PC-3 (cell line): ENCODE results near the gene SMAP2. TPM values are rescaled to one million over a fixed set of nuclear protein-coding genes. Genes with fewer than 3 reads are reported as not detected.

ENCODE experiments used
- ATAC-seq: fragments of 200-7000 bp; cut with Tn5 transposase; 2 replicates; pipeline ENCODE4 v1.9.1; 2020; ENCODE audit warnings: mild to moderate bottlenecking, moderate library complexity
- BruUV-seq: library from RNA; stranded (reverse); fragments of 400-500 nt; replicated peaks from 2 replicates; lab custom pipeline; 2021; lab: Mats Ljungman, UMichigan
- CTCF ChIA-PET: fragments of 300-600 bp; sonication (Branson Sonifier 250); formaldehyde crosslinking; loops from one replicate; lab custom pipeline; 2022; ENCODE audit warnings: antibody characterized with exemption; lab: Charles Lee
- POLR2A ChIA-PET: fragments of 300-600 bp; sonication (Branson Sonifier 250); formaldehyde crosslinking; loops from one replicate; lab custom pipeline; 2022; ENCODE audit warnings: antibody characterized with exemption; ENCODE audit not compliant: unreplicated experiment; lab: Charles Lee
- DNase-seq: peaks from one replicate; pipeline ENCODE4 v3.0.0-alpha.2; 2015
- H2AFZ ChIP-seq: fragments of 300-600 bp; sonication (generic); 2 replicates; pipeline ENCODE4 v1.6.0; 2016; ENCODE audit warnings: antibody characterized with exemption, low read length
- H3F3A ChIP-seq: fragments of 300-600 bp; sonication (generic); one replicate; pipeline ENCODE4 v1.6.0; 2017; ENCODE audit warnings: antibody characterized with exemption, low read length, control low read depth, mild to moderate bottlenecking; ENCODE audit not compliant: unreplicated experiment
- H3K27ac ChIP-seq: fragments of 300-600 bp; sonication (generic); 2 replicates; pipeline ENCODE4 v1.5.1; 2016; ENCODE audit warnings: mild to moderate bottlenecking, low read length
- H3K27me3 ChIP-seq: fragments of 300-600 bp; sonication (generic); 2 replicates; pipeline ENCODE4 v1.6.1; 2016; ENCODE audit warnings: low read length, mixed read lengths
- H3K36me3 ChIP-seq: fragments of 300-600 bp; sonication (generic); 2 replicates; pipeline ENCODE4 v1.6.1; 2016; ENCODE audit warnings: low read depth, mixed run types, low read length, mixed read lengths
- H3K4me1 ChIP-seq: fragments of 300-600 bp; sonication (generic); 2 replicates; pipeline ENCODE4 v1.5.1; 2016; ENCODE audit warnings: low read length; ENCODE audit not compliant: insufficient read depth
- H3K4me2 ChIP-seq: fragments of 300-600 bp; sonication (generic); 2 replicates; pipeline ENCODE4 v1.6.0; 2016; ENCODE audit warnings: low read length
- H3K4me3 ChIP-seq: fragments of 300-600 bp; sonication (generic); 2 replicates; pipeline ENCODE4 v1.5.1; 2016; ENCODE audit warnings: mild to moderate bottlenecking, low read length, mixed read lengths
- H3K79me2 ChIP-seq: fragments of 300-600 bp; sonication (generic); 2 replicates; pipeline ENCODE4 v1.6.1; 2017; ENCODE audit warnings: low read length, mixed read lengths
- H3K9ac ChIP-seq: fragments of 300-600 bp; sonication (generic); 2 replicates; pipeline ENCODE4 v1.6.0; 2016; ENCODE audit warnings: mild to moderate bottlenecking, low read length
- H3K9me2 ChIP-seq: fragments of 300-600 bp; sonication (generic); replicated peaks from 2 replicates; pipeline ENCODE4 v1.6.1; 2016; ENCODE audit warnings: mixed run types, low read length, mixed read lengths
- H3K9me3 ChIP-seq: fragments of 300-600 bp; sonication (generic); 2 replicates; pipeline ENCODE4 v1.6.1; 2016; ENCODE audit warnings: low read length, mixed read lengths
- H4K20me1 ChIP-seq: fragments of 300-600 bp; sonication (generic); 2 replicates; pipeline ENCODE4 v1.6.1; 2016; ENCODE audit warnings: low read length, mixed read lengths
- CTCF ChIP-seq: fragments of 300-600 bp; sonication (generic); conservative IDR thresholded peaks from 2 replicates; pipeline ENCODE4 v1.5.1; 2017; ENCODE audit warnings: antibody characterized with exemption, low read depth, mild to moderate bottlenecking, low read length
- EZH2 ChIP-seq: fragments of 300-600 bp; sonication (generic); IDR thresholded peaks from one replicate; pipeline ENCODE4 v1.6.1; 2017; ENCODE audit warnings: antibody characterized with exemption, mild to moderate bottlenecking, low read length; ENCODE audit not compliant: unreplicated experiment
- EZH2phosphoT487 ChIP-seq: fragments of 300-600 bp; sonication (generic); IDR thresholded peaks from 2 replicates; pipeline ENCODE4 v1.6.1; 2018; ENCODE audit warnings: mild to moderate bottlenecking, antibody characterized with exemption, low read length, borderline replicate concordance
- intact Hi-C: fragments of 100-400 bp; cut with micrococcal nuclease; formaldehyde crosslinking; loops from 2 replicates; pipeline ENCODE4 v1.9.0; 2023
- total RNA-seq: library from RNA; depleted of rRNA; stranded (reverse); fragments of >200 nt; gene quantifications from 2 replicates; pipeline ENCODE4 v1.2.3, GENCODE V29; 2014

SMAP2 gene
- total RNA-seq, 1 experiment from 2014 or later: 48.1 TPM

- POLR2A ChIA-PET: no interaction called here
- Histone ChIP-seq H3K27ac (no peak overlapping the region), H3K27me3 (no peaks in the 10 kb centered on the region), H2AFZ (no peak overlapping the region), H3K9me2 (no peaks in the 10 kb centered on the region), H3K4me1 (peaks cover 8% of the 10 kb centered on the region; the same call in 1 of the 2 replicates), H3K4me2 (no peak overlapping the region), H3K9ac (no peak overlapping the region), H3K9me3 (no peaks in the 10 kb centered on the region), H3K36me3 (no peaks in the 10 kb centered on the region), H4K20me1 (no peaks in the 10 kb centered on the region; the same call in 1 of the 2 replicates), H3F3A (no peaks in the 10 kb centered on the region), H3K79me2 (peaks cover 98% of the 10 kb centered on the region), H3K4me3 (no peak overlapping the region)
- no peak for DNase-seq
- CTCF ChIA-PET: no interaction called here
- no TSS peak for BruUV-seq
- no peak for ATAC-seq
- intact Hi-C loops: no loop called here
- TF ChIP-seq EZH2 (no peak), EZH2phosphoT487 (no peak), CTCF (no peak)
These were observed 22.9 kb downstream of the SMAP2 start for GRCh38 chr1:40396420-40396819.

- DNase-seq: no peak
- peaks cover 98% of the 10 kb centered on the region for H3K79me2 ChIP-seq
- H3K9ac ChIP-seq: no peak overlapping the region
- no peak for ATAC-seq
- no peaks in the 10 kb centered on the region for H3K9me3 ChIP-seq
- H3K27me3 ChIP-seq: no peaks in the 10 kb centered on the region
- ChIA-PET CTCF (no interaction called here), POLR2A (no interaction called here)
- no peak for TF ChIP-seq EZH2
- no peak for TF ChIP-seq EZH2phosphoT487
- BruUV-seq: no TSS peak
- no peaks in the 10 kb centered on the region for H3F3A ChIP-seq
- intact Hi-C loops: no loop called here
- no peak overlapping the region for H2AFZ ChIP-seq
- no peaks in the 10 kb centered on the region for H3K36me3 ChIP-seq
- no peaks in the 10 kb centered on the region for H3K9me2 ChIP-seq
- H4K20me1 ChIP-seq: no peaks in the 10 kb centered on the region; the same call in 1 of the 2 replicates
- no peaks in the 10 kb centered on the region for H3K4me1 ChIP-seq
- H3K27ac ChIP-seq: no peak overlapping the region
- H3K4me3 ChIP-seq: no peak overlapping the region
- no peak overlapping the region for H3K4me2 ChIP-seq
These were observed 23.7 kb downstream of the SMAP2 start for GRCh38 chr1:40397258-40397657.

GRCh38 chr1:40399984-40400704 is 26.6 kb downstream of the SMAP2 start:
- no peaks in the 10 kb centered on the region; the same call in 1 of the 2 replicates for H4K20me1 ChIP-seq
- no peak overlapping the region for H2AFZ ChIP-seq
- no peak overlapping the region for H3K9ac ChIP-seq
- no peak overlapping the region for H3K27ac ChIP-seq
- H3K9me2 ChIP-seq: no peaks in the 10 kb centered on the region
- POLR2A ChIA-PET: no interaction called here
- no peaks in the 10 kb centered on the region for H3K27me3 ChIP-seq
- peaks cover 6% of the 10 kb centered on the region; the same call in 1 of the 2 replicates for H3K4me1 ChIP-seq
- CTCF ChIA-PET: no interaction called here
- intact Hi-C loops: no loop called here
- no TSS peak for BruUV-seq
- ATAC-seq: no peak
- H3K4me3 ChIP-seq: no peak overlapping the region
- H3K79me2 ChIP-seq: peaks cover 96% of the 10 kb centered on the region
- no peak overlapping the region for H3K4me2 ChIP-seq
- DNase-seq: no peak
- no peaks in the 10 kb centered on the region for H3F3A ChIP-seq
- no peaks in the 10 kb centered on the region for H3K36me3 ChIP-seq
- TF ChIP-seq CTCF (no peak), EZH2phosphoT487 (no peak), EZH2 (no peak)
- no peaks in the 10 kb centered on the region for H3K9me3 ChIP-seq
